K562 (cell line): ENCODE data around the gene MYOM1. TPM values are rescaled to one million over a fixed set of nuclear protein-coding genes. Genes with fewer than 3 reads are reported as not detected.
A peak's percentile ranks its signal among the peaks of the same experiment; 100 is the strongest.

Experiments
- ARID2 ChIP-seq: fragments of 450-650 bp; IDR thresholded peaks from 2 replicates; pipeline ENCODE4 v1.6.1; 2017; ENCODE audit warnings: antibody characterized with exemption, mild to moderate bottlenecking
- ARNT ChIP-seq, 2 experiments: fragments of 450-650 bp; IDR thresholded peaks; 2 replicates each; pipeline ENCODE4 v1.6.1; 2016; ENCODE audit warnings: mild to moderate bottlenecking in 1 of 2
- CSDE1 ChIP-seq, 2 experiments: fragments of 450-650 bp; IDR thresholded peaks; 2 replicates each; pipeline ENCODE4 v1.6.1; 2016; ENCODE audit warnings: mild to moderate bottlenecking in 1 of 2
- HDAC1 ChIP-seq, 2 experiments: fragments of 450-650 bp; IDR thresholded peaks; 2 replicates each; pipeline ENCODE4 v1.6.1; 2016 to 2017; ENCODE audit warnings: inconsistent platforms in 1 of 2, mild to moderate bottlenecking in 1 of 2, moderate library complexity in 1 of 2
- HDAC3 ChIP-seq: fragments of 450-650 bp; IDR thresholded peaks from 2 replicates; pipeline ENCODE4 v1.6.1; 2018; ENCODE audit warnings: borderline replicate concordance, mild to moderate bottlenecking, moderate library complexity; ENCODE audit not compliant: partially characterized antibody
- HNRNPH1 ChIP-seq: fragments of 200-400 bp; formaldehyde crosslinking; optimal IDR thresholded peaks from 2 replicates; pipeline ENCODE3; 2017; ENCODE audit warnings: low read depth, mild to moderate bottlenecking, low read length, moderate library complexity
- HNRNPUL1 ChIP-seq: fragments of 200-400 bp; formaldehyde crosslinking; IDR thresholded peaks from 2 replicates; pipeline ENCODE4 v1.6.1; 2017; ENCODE audit warnings: low read length
- KAT7 ChIP-seq: sonication (generic); formaldehyde crosslinking; IDR thresholded peaks from 2 replicates; pipeline ENCODE4 v1.8.0; 2022; ENCODE audit warnings: missing genetic modification reagents, mild to moderate bottlenecking, borderline replicate concordance
- L3MBTL2 ChIP-seq: fragments of 450-650 bp; IDR thresholded peaks from 2 replicates; pipeline ENCODE4 v1.6.1; 2016; ENCODE audit warnings: mild to moderate bottlenecking, moderate library complexity
- MIER1 ChIP-seq: fragments of 450-650 bp; IDR thresholded peaks from 2 replicates; pipeline ENCODE4 v1.6.1; 2016; ENCODE audit warnings: antibody characterized with exemption, mild to moderate bottlenecking, low read depth
- MXI1 ChIP-seq: IDR thresholded peaks from 2 replicates; pipeline ENCODE4 v1.6.1; 2011; ENCODE audit warnings: low read depth, mild to moderate bottlenecking, improper control_type of control experiment, low read length
- NONO ChIP-seq, 2 experiments: fragments of 200-400 bp in 1 of 2; fragments of 450-650 bp in 1 of 2; formaldehyde crosslinking in 1 of 2; IDR thresholded peaks; 2 replicates each; pipeline ENCODE4 v1.6.1; 2017; ENCODE audit warnings: low read depth in 2 of 2, mild to moderate bottlenecking in 2 of 2, moderate library complexity in 2 of 2, low read length in 1 of 2
- PRPF4 ChIP-seq: fragments of 200-400 bp; formaldehyde crosslinking; IDR thresholded peaks from one replicate; pipeline ENCODE4 v1.6.1; 2017; ENCODE audit warnings: low read length, low read depth, mild to moderate bottlenecking; ENCODE audit not compliant: insufficient read depth, poor library complexity, severe bottlenecking
- RUNX1 ChIP-seq: sonication (generic); IDR thresholded peaks from 2 replicates; pipeline ENCODE4 v1.6.1; 2016; ENCODE audit warnings: antibody characterized with exemption, low read depth
- SMAD1 ChIP-seq: fragments of 150-350 bp; IDR thresholded peaks from 2 replicates; pipeline ENCODE4 v1.6.1; 2014; ENCODE audit warnings: low read length, low read depth; ENCODE audit not compliant: partially characterized antibody
- SRSF3 ChIP-seq: fragments of 200-400 bp; formaldehyde crosslinking; IDR thresholded peaks from 2 replicates; pipeline ENCODE4 v1.6.1; 2016; ENCODE audit warnings: mild to moderate bottlenecking, low read length, moderate library complexity; ENCODE audit not compliant: insufficient read depth
- TCF7L2 ChIP-seq: fragments of 150-350 bp; IDR thresholded peaks from 2 replicates; pipeline ENCODE4 v1.6.1; 2016; ENCODE audit warnings: low read depth, mild to moderate bottlenecking, low read length, moderate library complexity
- ZBTB8A ChIP-seq: fragments of 450-650 bp; IDR thresholded peaks from 2 replicates; pipeline ENCODE4 v1.6.1; 2018; ENCODE audit warnings: mild to moderate bottlenecking, moderate library complexity; ENCODE audit not compliant: partially characterized antibody
- ZNF24 ChIP-seq: fragments of 450-650 bp; IDR thresholded peaks from 2 replicates; pipeline ENCODE4 v1.6.1; 2016
- ZNF445 ChIP-seq: fragments of 250-450 bp; sonication (Bioruptor Pico); IDR thresholded peaks from 2 replicates; pipeline ENCODE4 v1.4.0; 2020; ENCODE audit warnings: low read depth, mild to moderate bottlenecking, moderate library complexity
- ZNF518B ChIP-seq: fragments of 250-450 bp; sonication (Bioruptor Pico); IDR thresholded peaks from 2 replicates; pipeline ENCODE4 v1.5.0; 2021; ENCODE audit warnings: mild to moderate bottlenecking, moderate library complexity
- ZNF586 ChIP-seq: fragments of 450-650 bp; formaldehyde crosslinking; conservative IDR thresholded peaks from 2 replicates; pipeline ENCODE4 v1.4.0; 2020; ENCODE audit warnings: mild to moderate bottlenecking, moderate library complexity
- ZNF639 ChIP-seq, 2 experiments: fragments of 200-800 bp in 1 of 2; sonication (Bioruptor generic) in 1 of 2; sonication (generic) in 1 of 2; formaldehyde crosslinking in 1 of 2; IDR thresholded peaks in 1 of 2; conservative IDR thresholded peaks in 1 of 2; 2 replicates each; pipeline versions ENCODE4 v1.5.0 to v1.6.1; 2016 to 2020; ENCODE audit warnings: missing compliant biosample characterization in 1 of 2, missing genetic modification characterization in 1 of 2, missing genetic modification reagents in 1 of 2
- ZNF644 ChIP-seq: fragments of 200-800 bp; sonication (Bioruptor generic); IDR thresholded peaks from 2 replicates; pipeline ENCODE4 v1.6.1; 2016; ENCODE audit warnings: low read depth, missing genetic modification characterization, missing compliant biosample characterization
- polyA plus RNA-seq, 8 experiments: library from polyadenylated mRNA; depleted of rRNA in 4 of 8; stranded (reverse) in 5 of 8; unstranded in 3 of 8; fragments of >200 nt; fragmentation: Nextera tagmentation in 2 of 8; fragmentation: Illumina TruSeq in 1 of 8; extraction: Ambion mirVana in 2 of 8; extraction: Trizol in 1 of 8; gene quantifications; 2 replicates each; pipeline versions ENCODE4 v1.2.1 to v1.2.3, GENCODE V29; 2011 to 2014; ENCODE audit warnings: inconsistent platforms in 1 of 8, missing spikeins in 1 of 8
- total RNA-seq, 7 experiments: library from RNA; depleted of rRNA in 6 of 7; stranded (reverse); fragments of >200 nt in 6 of 7; fragmentation: Illumina TruSeq in 2 of 7; extraction: Trizol in 2 of 7; gene quantifications; 2 replicates each; pipeline versions ENCODE4 v1.2.1 to v1.2.3, GENCODE V29; 2011 to 2021; ENCODE audit warnings: low replicate concordance in 1 of 7

Gene MYOM1
- total and polyA plus RNA-seq, 9 of the 15 experiments (the other 6 are each of a cell fraction or from before 2014, with no cell fraction given), result 0.01 to 0.62 (median 0.25) TPM

DNA sequence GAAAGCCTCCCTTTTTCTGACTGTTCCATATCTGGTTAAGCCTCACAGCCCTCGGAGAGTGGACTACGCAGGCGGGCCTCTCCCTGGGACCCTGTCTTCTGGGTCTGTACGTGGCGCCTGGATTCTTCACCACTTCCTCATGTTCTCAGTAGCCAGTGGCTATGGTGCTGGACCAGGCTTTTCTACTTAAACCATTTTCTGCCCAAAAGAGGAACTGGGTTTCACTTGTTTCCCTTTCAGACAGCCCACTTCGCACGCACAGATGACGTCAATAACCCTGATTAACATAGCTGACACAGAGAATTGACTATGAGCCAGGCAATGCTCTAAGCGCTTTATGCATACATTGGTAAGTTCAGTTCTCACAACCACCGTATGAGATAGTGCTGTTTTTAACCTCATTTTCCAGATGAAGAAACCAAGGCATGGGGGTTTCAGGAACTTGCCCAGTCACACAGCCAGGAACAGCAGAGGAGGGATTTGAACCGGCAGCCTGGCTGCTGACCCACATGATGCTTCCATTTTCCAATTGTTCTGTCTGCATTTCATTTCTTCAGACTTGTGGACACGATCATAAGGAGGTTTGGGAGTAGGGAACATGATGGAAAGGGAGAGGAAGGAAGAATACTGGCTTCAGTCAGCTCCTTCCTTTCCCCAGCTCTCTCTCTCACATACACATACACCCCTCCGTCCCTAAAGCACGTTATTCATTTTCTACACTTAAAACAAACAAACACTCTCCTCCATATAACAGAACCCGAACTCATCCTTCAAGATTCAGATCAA is 41.7 kb downstream of the MYOM1 start (continued):
- no peak for TF ChIP-seq ZNF518B (CRISPR knock-in tag)
- TF ChIP-seq ZNF644 (tag), result no peak
- TF ChIP-seq SRSF3, result no peak
- no peak for TF ChIP-seq ZNF24
- no peak for TF ChIP-seq TCF7L2
- TF ChIP-seq HDAC3, result no peak
- TF ChIP-seq CSDE1 (IDR thresholded peaks at IDR 0.05), result 0 out of 4 replicates have a peak, but pooled peaks of 1 of the 2 experiments have one; percentile 14
- TF ChIP-seq ARID2, result no peak
- TF ChIP-seq SMAD1, result no peak
- TF ChIP-seq KAT7 (CRISPR knock-in tag), result peak; percentile 56; the same call in 1 of the 2 replicates
- TF ChIP-seq ZNF445 (CRISPR knock-in tag), result no peak
- peak in 1 of 2 experiments; percentile 73; a peak in 1 of 4 replicates for TF ChIP-seq ZNF639 (CRISPR knock-in tag; conservative IDR thresholded peaks at IDR 0.05 in 1 of 2, IDR thresholded peaks at IDR 0.05 in 1 of 2)
- no peak for TF ChIP-seq MXI1
- no peak for TF ChIP-seq PRPF4
- TF ChIP-seq ZBTB8A, result no peak
- TF ChIP-seq ZNF586 (CRISPR knock-in tag), result no peak
- no peak for TF ChIP-seq ARNT (IDR thresholded peaks at IDR 0.05)
- no peak for TF ChIP-seq HDAC1 (IDR thresholded peaks at IDR 0.05)
- TF ChIP-seq MIER1, result no peak
- TF ChIP-seq HNRNPH1, result no peak
- TF ChIP-seq HNRNPUL1, result no peak
- TF ChIP-seq L3MBTL2, result peak; percentile 39; the same call in 1 of the 2 replicates
- no peak for TF ChIP-seq RUNX1
- TF ChIP-seq NONO (IDR thresholded peaks at IDR 0.05; ENCODE audit: low read depth in 2 of 2, low read length in 1 of 2), result no peak
